ENCODE measurements around the gene PITPNC1. TPM values are rescaled to one million over a fixed set of nuclear protein-coding genes. Genes with fewer than 3 reads are reported as not detected.
A peak's percentile ranks its signal among the peaks of the same experiment; 100 is the strongest.

PITPNC1 gene
- total and polyA plus RNA-seq, 4 donors, result 8.0 to 21.1 (median 15.2) TPM

- ATAC-seq (ENCODE audit: insufficient read depth, low FRiP score), result no peak
- H3K4me1 ChIP-seq (ENCODE audit: control insufficient read depth in 5 of 5, insufficient read depth in 5 of 5, low read length in 5 of 5), result peaks cover 3 to 25% (median 13%) of the 10 kb centered on the region in 5 donors
Measured at GRCh38 chr17:67518876-67519275, 141.8 kb downstream of the PITPNC1 start.

DNA sequence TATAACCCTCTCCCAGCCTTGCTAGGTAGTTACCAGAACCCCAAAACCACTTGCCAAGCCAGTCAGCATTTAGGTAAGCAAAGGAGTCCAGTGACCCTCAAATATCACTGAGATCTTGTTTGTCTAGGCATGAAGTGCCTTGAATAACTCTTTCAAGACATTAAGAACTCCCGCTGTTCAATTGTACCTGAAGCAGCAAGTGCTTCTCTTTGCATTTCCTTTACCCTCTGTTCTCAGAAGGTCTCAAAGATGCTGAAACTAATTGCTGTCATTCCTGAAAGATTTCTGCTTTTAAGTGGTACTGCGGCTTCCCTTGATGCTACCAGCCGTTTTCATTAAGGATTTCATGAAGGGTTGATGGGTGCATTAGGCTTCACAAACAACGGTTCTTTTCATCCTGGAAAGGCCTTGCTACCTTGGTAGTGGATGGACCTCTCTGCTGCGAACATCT is 142.7 kb downstream of the PITPNC1 start:
- H3K27ac ChIP-seq (ENCODE audit: low read depth in 1 of 2, low read length in 1 of 2), result no peak overlapping the region
- DNase-seq (no peak), ATAC-seq (ENCODE audit: insufficient read depth, low FRiP score) (no peak)
- peaks cover 3 to 23% (median 13%) of the 10 kb centered on the region in 5 donors for H3K4me1 ChIP-seq (ENCODE audit: control insufficient read depth in 5 of 5, insufficient read depth in 5 of 5, low read length in 5 of 5)
- WGBS, 2 donors, result 71 to 83% methylated on average over 5 of the region's 5 CpGs
- TF ChIP-seq CTCF (IDR thresholded peaks at IDR 0.05; ENCODE audit: control extremely low read depth, extremely low read depth), result no peak
- H3K9ac ChIP-seq (ENCODE audit: insufficient read depth in 1 of 2, low read length in 2 of 2), result no peak overlapping the region
- no peaks in the 10 kb centered on the region for H3K36me3 ChIP-seq (ENCODE audit: control insufficient read depth in 4 of 4, insufficient read depth in 4 of 4, low read length in 4 of 4)
- H3K4me3 ChIP-seq, result no peak overlapping the region
- no peaks in the 10 kb centered on the region for H3K27me3 ChIP-seq (ENCODE audit: control insufficient read depth in 3 of 3, insufficient read depth in 3 of 3, low read length in 2 of 3)
- no peaks in the 10 kb centered on the region for H3K9me3 ChIP-seq (ENCODE audit: control insufficient read depth in 4 of 4, insufficient read depth in 3 of 4, low read length in 3 of 4)

More at GRCh38 chr17:67518876-67519275, 141.8 kb downstream of the PITPNC1 start:
- DNase-seq, result no peak
- WGBS, 2 donors, result 85 to 95% methylated on average over 3 of the region's 3 CpGs
- no peak overlapping the region for H3K4me3 ChIP-seq
- no peak overlapping the region for H3K27ac ChIP-seq (ENCODE audit: low read depth in 1 of 2, low read length in 1 of 2)
- no peaks in the 10 kb centered on the region for H3K9me3 ChIP-seq (ENCODE audit: control insufficient read depth in 4 of 4, insufficient read depth in 3 of 4, low read length in 3 of 4)
- H3K27me3 ChIP-seq (ENCODE audit: control insufficient read depth in 3 of 3, insufficient read depth in 3 of 3, low read length in 2 of 3), result no peaks in the 10 kb centered on the region
- TF ChIP-seq CTCF (IDR thresholded peaks at IDR 0.05; ENCODE audit: control extremely low read depth, extremely low read depth), result no peak
- H3K36me3 ChIP-seq (ENCODE audit: control insufficient read depth in 4 of 4, insufficient read depth in 4 of 4, low read length in 4 of 4), result no peaks in the 10 kb centered on the region
- no peak overlapping the region for H3K9ac ChIP-seq (ENCODE audit: insufficient read depth in 1 of 2, low read length in 2 of 2)

GRCh38 chr17:67520252-67520906 is 143.3 kb downstream of the PITPNC1 start:
- 20 to 36% methylated on average over 13 of the region's 13 CpGs for whole genome bisulfite sequencing, 2 donors

More at GRCh38 chr17:67520252-67520906, 143.3 kb downstream of the PITPNC1 start:
- Histone ChIP-seq H3K4me1 (ENCODE audit: control insufficient read depth in 5 of 5, insufficient read depth in 5 of 5, low read length in 5 of 5) (peaks cover 3 to 19% (median 8%) of the 10 kb centered on the region in 5 donors), H3K9ac (ENCODE audit: insufficient read depth in 1 of 2, low read length in 2 of 2) (peak overlapping the region in 1 of 2 donors; percentile 15), H3K4me3 (no peak overlapping the region), H3K36me3 (ENCODE audit: control insufficient read depth in 4 of 4, insufficient read depth in 4 of 4, low read length in 4 of 4) (no peaks in the 10 kb centered on the region), H3K27me3 (ENCODE audit: control insufficient read depth in 3 of 3, insufficient read depth in 3 of 3, low read length in 2 of 3) (no peaks in the 10 kb centered on the region), H3K9me3 (ENCODE audit: control insufficient read depth in 4 of 4, insufficient read depth in 3 of 4, low read length in 3 of 4) (no peaks in the 10 kb centered on the region), H3K27ac (ENCODE audit: low read depth in 1 of 2, low read length in 1 of 2) (no peak overlapping the region)
- DNase-seq (peak in 2 of 3 donors; percentile 21 to 57), ATAC-seq (ENCODE audit: insufficient read depth, low FRiP score) (peak; percentile 60)
- TF ChIP-seq CTCF (IDR thresholded peaks at IDR 0.05; ENCODE audit: control extremely low read depth, extremely low read depth), result no peak

Measured in lung (tissue), 12 donors.